ENCODE measurements around the gene CCDC192.

The CCDC192 gene

DNA sequence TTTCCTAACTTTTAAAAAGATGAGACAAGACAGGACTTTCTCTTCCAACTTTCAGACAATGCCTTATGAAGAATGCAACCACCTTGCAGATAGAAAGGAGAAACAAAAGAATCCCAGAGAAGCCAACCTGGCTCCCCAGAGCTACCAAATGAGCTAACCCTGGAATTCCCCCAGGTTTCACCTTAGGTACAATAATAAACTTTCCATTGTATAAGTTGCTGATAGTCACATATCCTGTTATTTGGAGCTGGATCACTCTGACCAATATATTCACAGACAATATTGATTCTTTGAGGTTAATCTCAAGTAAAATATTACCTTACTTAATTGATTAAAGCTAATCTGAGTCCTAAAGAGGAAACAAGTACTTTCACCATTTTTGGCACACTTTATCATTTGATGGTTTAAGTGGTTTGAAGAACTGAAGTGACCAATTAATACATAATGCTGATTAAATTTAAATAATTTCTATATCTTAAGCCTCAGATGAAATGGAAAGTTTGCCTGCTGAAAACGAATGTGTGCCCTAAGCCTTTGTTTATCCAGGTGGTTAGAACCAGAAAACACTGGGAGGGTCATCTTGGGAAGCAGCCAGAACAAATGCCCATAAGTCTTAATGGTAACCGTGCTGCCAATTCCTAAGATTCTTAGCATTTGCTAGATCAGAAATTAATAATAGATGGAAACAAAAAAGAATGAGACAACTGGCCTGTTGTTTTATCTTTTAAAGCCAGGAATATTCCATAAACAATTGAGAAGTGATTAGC lies 220.8 kb downstream of the CCDC192 start:
- no peak for DNase-seq (ENCODE audit: low spot score)

- no peak for DNase-seq (ENCODE audit: low spot score)
These were observed 221.4 kb downstream of the CCDC192 start for GRCh38 chr5:127924606-127925005.

DNA sequence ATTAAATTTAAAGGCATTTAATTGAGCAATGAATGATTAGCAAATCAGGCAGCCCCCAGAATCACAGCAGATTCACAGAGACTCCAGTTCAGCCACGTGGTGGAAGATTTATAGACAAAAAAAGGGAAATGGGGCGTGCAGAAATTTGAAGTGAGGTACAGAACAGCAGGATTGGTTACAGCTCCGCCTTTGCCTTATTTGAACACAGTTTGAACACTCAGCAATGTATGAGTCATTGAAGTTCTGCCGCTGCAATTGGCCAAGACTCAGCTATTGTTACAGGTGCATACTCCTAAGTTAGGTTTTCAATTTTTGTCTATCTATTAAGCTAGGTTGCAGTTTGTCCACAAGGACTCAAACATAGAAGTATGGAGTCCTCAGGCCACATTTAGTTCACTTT lies 222.7 kb downstream of the CCDC192 start:
- no peak for DNase-seq (ENCODE audit: low spot score)

DNA sequence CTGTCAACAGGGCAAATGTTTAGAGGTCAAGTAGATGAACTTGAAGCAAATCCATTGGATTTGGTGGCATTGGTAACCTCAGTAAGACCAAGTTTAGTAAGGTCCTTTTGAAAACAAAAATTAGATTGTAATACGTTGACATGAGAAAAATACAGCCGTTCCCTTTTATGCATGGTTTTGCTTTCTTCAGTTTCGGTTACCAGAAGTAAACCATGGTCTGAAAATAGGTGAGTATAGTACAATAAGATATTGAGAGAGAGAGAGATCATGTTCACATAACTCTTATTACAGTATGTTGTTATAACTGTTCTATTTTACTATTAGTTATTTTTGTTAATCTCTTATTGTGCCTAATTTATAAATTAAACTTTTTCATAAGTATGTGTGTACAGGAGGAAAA lies 223.8 kb downstream of the CCDC192 start:
- no peak for DNase-seq (ENCODE audit: low spot score)

GRCh38 chr5:127928053-127928452 lies 224.9 kb downstream of the CCDC192 start:
- no peak for DNase-seq (ENCODE audit: low spot score)

DNA sequence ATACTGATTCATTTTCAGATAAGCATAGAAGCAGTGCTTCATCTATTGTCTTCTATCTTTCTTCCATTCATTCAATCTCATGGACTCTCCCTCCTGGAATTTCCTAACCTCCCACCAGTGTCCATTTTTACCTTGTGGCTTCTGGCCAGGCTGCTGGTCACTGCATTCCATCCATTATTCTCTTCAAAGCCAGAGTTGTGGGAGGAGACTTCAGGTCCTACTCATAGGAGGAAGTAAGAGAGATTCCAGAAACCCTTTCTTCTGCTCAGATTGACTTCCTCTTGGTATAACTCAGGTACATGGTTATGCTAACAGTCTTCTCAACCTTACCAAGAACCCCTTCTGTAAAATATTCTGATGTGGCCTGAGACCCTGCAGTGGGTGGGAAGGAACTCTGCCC lies 227.1 kb downstream of the CCDC192 start:
- no peak for DNase-seq (ENCODE audit: low spot score)

- DNase-seq (ENCODE audit: low spot score), result no peak
These were observed 228.2 kb downstream of the CCDC192 start for GRCh38 chr5:127931396-127931795.

DNA sequence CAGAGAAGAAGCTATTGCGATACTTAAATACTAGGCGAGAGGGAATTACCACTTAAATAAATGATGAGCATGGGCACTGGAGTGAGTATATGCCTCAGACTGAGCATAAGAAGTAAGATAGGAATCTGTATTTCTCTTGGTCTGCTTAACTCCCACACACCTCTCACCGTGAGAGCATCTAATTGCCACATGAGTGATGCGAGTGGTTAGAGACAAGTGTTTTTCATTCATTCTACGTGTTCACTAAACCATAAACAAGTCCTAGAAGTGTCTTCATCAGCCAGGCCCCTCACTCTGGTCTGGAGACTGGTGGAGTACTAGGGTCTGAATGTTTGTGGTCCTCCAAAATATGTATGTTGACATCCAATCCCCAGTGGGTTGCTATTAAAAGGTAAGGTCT lies 230.2 kb downstream of the CCDC192 start:
- no peak for DNase-seq (ENCODE audit: low spot score)

DNA sequence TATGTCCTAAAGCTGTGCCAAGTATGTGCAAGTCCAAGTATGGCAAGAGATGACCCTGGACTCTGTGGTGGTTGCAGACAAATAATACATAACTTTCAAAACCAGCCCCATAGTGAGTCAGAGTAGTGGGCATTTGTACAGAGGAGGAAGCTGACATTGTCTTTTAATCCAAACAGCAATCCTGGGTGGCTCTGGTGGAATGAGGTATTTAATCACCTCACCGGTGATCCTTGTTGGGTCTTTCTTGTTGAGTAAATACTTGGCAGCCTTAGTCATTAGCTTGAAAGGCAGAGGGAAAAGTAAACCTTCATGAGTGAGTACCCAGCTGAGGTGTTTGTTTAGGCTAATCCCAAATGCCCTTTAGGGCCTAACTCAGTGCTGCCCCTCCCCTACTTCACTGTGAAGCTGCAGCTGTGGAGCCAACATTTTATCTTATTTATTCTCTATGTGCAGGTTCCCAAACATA lies 231.6 kb downstream of the CCDC192 start:
- DNase-seq (ENCODE audit: low spot score), result peak; percentile 40

DNA sequence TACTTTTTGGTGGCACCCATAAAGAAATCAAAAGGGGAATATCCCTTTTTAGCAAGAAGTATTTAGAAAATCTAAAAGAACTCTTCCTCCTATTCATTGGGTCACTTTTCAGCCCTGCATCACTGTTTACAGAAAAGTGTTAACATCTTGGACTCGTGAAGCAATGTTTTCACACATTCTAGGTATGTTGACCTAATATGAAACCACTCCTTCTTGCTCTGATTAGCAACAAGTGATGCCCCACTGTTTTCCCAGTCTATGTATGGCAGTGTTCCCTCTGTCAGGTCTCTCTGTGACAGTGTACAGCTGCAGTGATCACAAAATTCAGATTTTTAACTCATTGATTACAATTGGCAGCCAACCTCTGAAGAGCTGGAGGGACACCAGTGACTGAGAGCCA lies 232.2 kb downstream of the CCDC192 start:
- DNase-seq (ENCODE audit: low spot score), result no peak

GRCh38 chr5:127936439-127936972 lies 233.3 kb downstream of the CCDC192 start:
- no peak for DNase-seq (ENCODE audit: low spot score)

- DNase-seq (ENCODE audit: low spot score), result no peak
These were observed 235.6 kb downstream of the CCDC192 start for GRCh38 chr5:127938746-127939145.

DNA sequence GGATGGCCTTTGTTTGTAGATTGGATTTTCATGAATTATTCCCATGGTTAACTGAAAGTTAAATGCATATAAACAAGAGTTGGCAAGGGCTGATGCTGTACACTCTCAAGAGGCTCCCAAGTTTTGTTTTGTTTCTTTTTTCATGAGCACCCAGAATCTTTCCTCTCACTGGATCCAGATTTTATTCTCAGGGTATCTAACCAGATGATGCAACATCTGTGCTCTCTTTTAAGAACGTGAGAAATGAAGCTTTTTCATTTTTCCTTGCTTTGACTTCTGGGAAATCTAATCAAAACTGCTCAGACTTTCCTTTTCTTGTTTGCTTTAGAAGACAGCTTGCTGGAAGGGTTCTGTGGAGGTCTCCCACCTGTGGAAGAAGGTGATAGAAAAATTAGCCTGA lies 237.7 kb downstream of the CCDC192 start:
- no peak for DNase-seq (ENCODE audit: low spot score)

DNA sequence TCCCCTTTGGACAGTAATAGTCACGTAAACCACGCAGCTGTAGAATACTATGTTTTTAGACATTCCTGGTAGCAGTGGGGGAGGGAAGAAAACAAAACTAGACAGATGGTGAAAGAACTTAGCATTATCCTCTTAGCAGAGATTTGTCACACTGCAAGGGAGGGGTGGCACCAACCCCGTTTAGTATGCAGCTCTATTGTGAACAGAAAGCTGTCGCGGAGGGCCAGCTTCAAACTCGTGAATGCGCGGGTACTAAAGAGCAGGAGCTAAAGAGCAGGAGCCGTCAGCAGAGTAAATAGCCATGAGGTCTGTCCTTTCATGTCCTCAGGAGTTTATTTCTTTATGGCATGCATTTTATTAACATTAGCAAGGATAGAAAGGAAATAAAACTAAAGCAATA lies 238.5 kb downstream of the CCDC192 start:
- no peak for DNase-seq (ENCODE audit: low spot score)

DNA sequence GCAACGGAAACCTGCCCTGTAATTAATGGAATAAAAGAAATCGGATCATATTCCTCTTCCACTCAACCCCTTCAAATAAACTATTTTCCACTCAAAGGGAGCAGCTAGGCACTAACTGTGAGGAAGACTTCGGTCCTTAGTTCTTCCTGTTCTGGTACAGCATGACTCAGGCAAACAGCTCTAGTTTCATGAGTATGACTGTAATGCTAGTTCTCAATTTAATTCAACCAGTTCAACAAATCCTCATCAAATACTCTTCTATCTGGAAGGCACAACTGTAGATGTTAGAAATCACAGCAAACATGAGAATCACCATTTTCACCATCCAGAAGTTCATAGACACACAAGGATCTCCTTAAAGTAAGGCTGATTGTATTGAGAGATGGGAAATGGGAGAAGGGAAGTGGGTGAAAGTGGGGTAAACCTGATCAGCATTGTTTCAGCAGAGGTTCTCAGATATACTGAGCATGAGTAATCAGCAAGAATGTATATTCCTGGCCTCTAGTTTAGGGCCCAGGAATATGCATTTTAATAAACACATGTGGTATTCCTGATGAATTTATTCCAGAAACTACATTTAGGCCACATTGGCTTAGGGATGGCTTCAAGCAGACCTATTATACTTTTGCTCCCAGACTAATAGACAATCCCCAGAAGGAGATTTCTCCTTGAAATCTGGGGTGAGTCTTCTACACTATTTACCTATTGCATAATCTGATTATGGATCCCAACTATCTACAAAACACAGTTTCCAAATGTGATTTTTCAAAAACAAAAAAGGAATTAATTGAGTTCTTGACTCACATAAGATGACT lies 239.3 kb downstream of the CCDC192 start:
- no peak for DNase-seq (ENCODE audit: low spot score)

DNA sequence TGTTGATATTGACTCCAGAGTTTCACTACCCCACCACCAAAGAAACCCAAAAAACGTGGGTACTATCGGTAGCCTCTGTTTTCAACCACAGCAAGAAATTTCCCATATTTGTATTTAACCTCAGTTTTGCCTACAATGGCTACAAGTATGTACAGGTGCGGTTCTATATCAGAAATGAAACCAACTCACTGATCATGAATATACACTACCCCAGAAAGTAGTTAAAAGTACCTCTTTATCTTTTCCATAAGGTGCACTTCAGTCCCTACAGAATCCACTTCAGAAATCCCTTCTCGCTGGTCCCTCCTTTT lies 239.8 kb downstream of the CCDC192 start:
- no peak for DNase-seq (ENCODE audit: low spot score)

DNA sequence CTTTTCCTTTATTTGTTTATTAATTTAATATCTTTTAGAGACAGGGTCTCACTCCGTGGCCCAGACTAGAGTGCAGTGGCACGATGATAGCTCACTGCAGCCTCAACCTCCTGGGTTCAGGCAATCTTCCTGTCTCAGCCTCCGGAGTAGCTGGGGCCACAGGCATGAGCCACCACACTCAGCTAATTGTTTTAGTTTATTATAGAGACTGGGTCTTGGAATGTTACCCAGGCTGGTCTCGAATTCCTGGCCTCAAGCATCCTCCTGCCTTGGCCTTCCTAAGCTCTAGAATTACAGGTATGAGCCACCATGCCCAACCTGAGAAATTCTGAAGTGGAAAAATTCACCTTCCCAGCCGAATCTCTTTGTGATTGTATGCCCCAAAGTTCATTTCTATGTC lies 240.9 kb downstream of the CCDC192 start:
- DNase-seq (ENCODE audit: low spot score), result no peak

DNA sequence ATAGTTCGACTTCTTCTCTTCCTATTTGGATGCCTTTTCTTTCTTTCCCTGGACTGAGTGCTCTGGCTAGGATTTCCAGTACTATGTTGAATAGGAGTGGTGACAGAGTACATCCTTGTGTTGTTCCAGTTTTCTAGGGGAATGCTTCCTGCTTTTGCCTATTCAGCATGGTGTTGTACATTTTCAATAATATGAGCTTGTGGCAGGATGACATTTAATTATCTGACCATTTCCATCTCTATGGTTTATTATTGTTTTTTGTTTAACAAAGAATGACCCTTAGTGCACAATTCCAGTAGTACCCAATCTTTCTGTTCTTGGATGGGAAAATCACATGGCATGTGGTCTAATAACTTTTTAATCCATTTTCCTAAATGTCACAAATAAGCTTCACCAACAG lies 244.8 kb downstream of the CCDC192 start:
- DNase-seq (ENCODE audit: low spot score), result no peak

DNA sequence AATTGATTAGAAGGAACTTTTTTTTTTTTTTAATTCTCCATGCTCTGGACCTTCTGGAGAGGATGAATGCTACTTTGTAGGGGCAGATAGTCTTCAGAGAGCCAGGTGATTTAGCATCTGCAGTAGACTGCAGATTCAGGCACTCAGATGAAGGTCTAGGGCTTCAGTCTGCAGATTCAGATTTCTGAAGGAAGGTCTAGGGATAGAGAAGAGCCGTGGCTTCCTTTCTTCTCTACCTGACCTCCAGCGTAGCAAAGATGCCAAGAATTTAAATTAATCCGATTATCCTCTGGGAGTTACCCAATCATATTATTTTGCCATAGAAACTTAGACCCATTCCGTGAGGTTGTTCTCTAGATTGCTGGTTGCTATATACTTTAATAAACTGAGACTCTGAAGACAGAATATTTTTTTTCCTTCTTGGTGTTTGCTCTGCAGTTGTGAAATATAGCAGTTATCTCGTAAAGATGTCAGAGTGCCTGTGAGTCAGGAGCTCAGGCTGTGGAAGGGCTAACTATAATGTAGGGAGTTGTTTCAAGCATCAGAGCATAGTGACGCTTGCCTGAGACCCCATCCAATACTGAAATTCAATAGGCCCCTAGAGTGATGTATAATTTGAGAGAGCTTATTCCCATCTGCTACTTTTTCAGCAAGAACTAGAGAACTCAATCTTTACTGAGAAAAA lies 247.7 kb downstream of the CCDC192 start:
- DNase-seq (ENCODE audit: low spot score), result no peak

- no peak for DNase-seq (ENCODE audit: low spot score)
These were observed 248.6 kb downstream of the CCDC192 start for GRCh38 chr5:127951791-127952190.

GRCh38 chr5:127957183-127957582 lies 254.0 kb downstream of the CCDC192 start:
- DNase-seq (ENCODE audit: low spot score), result no peak

DNA sequence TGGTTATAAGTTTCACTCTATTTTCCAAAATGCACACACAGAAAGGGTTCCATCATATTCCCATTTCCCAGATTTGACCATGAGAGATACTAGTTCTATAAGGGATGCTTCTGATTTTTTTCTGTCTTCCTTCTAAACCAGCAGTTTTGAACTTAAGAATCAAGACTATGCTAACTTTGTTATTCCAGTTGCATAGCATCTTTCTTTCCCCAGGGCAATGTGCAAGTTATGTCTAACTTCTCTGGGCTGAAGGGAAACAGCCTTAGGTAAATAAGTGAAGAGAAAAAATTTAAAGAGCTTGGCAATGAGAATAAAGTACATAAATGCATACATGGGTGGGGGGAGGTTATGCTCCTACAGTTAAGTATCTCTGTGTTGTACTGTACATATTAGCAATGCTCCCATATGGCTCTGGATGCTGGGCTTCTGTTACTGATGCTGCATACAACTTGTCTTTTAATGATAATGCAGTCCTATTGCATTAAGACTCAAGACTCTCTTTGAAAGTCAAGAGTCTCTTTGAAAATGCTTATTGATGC lies 254.6 kb downstream of the CCDC192 start:
- DNase-seq (ENCODE audit: low spot score), result no peak
